ENCODE results near the gene LHX3.

GRCh38 chr9:136169495-136169894 is 35.4 kb downstream of the LHX3 start:
- no peak for TF ChIP-seq POLR2AphosphoS5 (IDR thresholded peaks at IDR 0.05; ENCODE audit: low read length)
- TF ChIP-seq POLR2A (IDR thresholded peaks at IDR 0.05; ENCODE audit: low read depth, low read length): no peak

Measured in GM12878 (cell line).